Psoas muscle (tissue), 8 donors: ENCODE data around the gene PRSS57. TPM values are rescaled to one million over a fixed set of nuclear protein-coding genes. Genes with fewer than 3 reads are reported as not detected.
A peak's percentile ranks its signal among the peaks of the same experiment; 100 is the strongest.

Experiments
- ATAC-seq, 4 donors: fragments of 200-7000 bp; cut with Tn5 transposase; one replicate each; pipeline ENCODE4 v1.9.1; 2020; ENCODE audit warnings: moderate library complexity in 3 of 4, mild to moderate bottlenecking in 2 of 4
- DNase-seq, 2 donors: peaks; one replicate each; pipeline ENCODE4 v3.0.0-alpha.2; 2020
- H3K27ac ChIP-seq: fragments of 200-600 bp; one replicate; pipeline ENCODE4 v1.8.0; 2022
- H3K27me3 ChIP-seq, 3 donors: fragments of 200-600 bp in 1 of 3; one replicate each; pipeline versions ENCODE4 v1.6.1 to v1.8.0; 2013 to 2022; ENCODE audit warnings: low read length in 2 of 3, mild to moderate bottlenecking in 2 of 3, moderate library complexity in 1 of 3; ENCODE audit not compliant: insufficient read depth in 3 of 3
- H3K36me3 ChIP-seq, 2 donors: fragments of 200-600 bp in 1 of 2; one replicate each; pipeline versions ENCODE4 v1.6.1 to v1.8.0; 2013 to 2022; ENCODE audit warnings: low read depth in 1 of 2, mild to moderate bottlenecking in 1 of 2, moderate library complexity in 1 of 2; ENCODE audit not compliant: insufficient read depth in 1 of 2
- H3K4me1 ChIP-seq: fragments of 200-600 bp; one replicate; pipeline ENCODE4 v1.8.0; 2022
- H3K4me3 ChIP-seq: fragments of 200-600 bp; one replicate; pipeline ENCODE4 v1.8.0; 2022; ENCODE audit warnings: mild to moderate bottlenecking
- H3K9me3 ChIP-seq: fragments of 200-600 bp; one replicate; pipeline ENCODE4 v1.8.0; 2022
- CTCF ChIP-seq: fragments of 200-600 bp; IDR thresholded peaks from one replicate; pipeline ENCODE4 v1.8.0; 2022; ENCODE audit warnings: antibody characterized with exemption
- WGBS, 3 donors: extraction: QIAGEN DNeasy Blood & Tissue Kit; methylation state at CpG; one replicate each; pipeline versions ENCODE4 v1.1.6 to v1.1.7; 2013; 5-methylcytosine and 5-hydroxymethylcytosine counted together
- intact Hi-C, 2 donors: fragments of 100-400 bp; cut with DNase I; formaldehyde crosslinking; loops; one replicate each; pipeline versions ENCODE4 v1.11.0 to v1.14.2; 2022
- polyA plus RNA-seq, 3 donors: library from polyadenylated mRNA; stranded (reverse); fragments of 200-250 nt; gene quantifications; one replicate each; pipeline ENCODE4 v1.2.3, GENCODE V29; 2013
- total RNA-seq, 4 donors: library from RNA; stranded (reverse); fragmentation: NEBNext Ultra II Directional in 2 of 4; extraction: Animal tissue kit (Norgen Biotek cat#: 25700) in 2 of 4; gene quantifications; one replicate each; pipeline versions ENCODE4 v1.2.1 to v1.2.4, GENCODE V29; 2021 to 2023
- donor health status: healthy with polysubstance abuse.
- donor health status: DM: no; HTN: no; CAD: no; lungs with moderate emphysema.
- donor health status: Bipolar disorder and iron deficiency.
- donor health status: healthy.
- donor health status: DM: yes; HTN: yes; CAD: no.
- donor health status: DM: no; HTN: no; CAD: no.
- donor health status: DM: no; HTN: no; CAD: no.
- donor health status: DM: yes; HTN: yes; CAD: no.

Gene PRSS57
- total and polyA plus RNA-seq, 7 donors, result 0.05 to 0.25 TPM; not detected in 5

DNA sequence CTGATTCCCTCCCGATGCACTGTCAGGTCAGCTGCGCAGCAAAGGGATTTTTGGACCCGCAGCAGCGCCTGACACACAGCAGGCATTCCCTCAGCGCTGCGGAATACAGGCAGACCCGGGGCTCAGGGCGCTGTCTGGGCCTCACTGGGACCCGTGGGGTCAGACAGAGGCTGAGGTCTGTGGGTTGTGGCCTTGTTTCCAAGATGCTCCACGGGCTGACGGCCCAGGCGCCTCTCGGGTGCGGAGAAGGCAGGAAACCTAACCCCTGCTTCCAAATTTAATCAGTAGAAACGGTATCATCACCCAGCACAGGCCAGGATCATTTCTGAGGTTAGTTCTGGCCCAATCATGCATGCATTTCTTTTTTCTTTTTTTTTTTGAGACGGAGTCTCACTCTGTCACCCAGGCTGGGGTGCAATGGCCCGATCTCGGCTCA, 31.6 kb downstream of the PRSS57 start:
- peak in 2 of 4 donors; percentile 30 to 39 for ATAC-seq
- intact Hi-C loops, result loop anchor here in 1 of 2 donors (2.0 kb wide), 1 partner anchor 71 kb away; no protein-coding TSS in a partner anchor
- Histone ChIP-seq H3K27ac (peak overlapping the region; percentile 89), H3K27me3 (no peaks in the 10 kb centered on the region), H3K36me3 (no peaks in the 10 kb centered on the region), H3K9me3 (no peaks in the 10 kb centered on the region), H3K4me1 (peaks cover 45% of the 10 kb centered on the region), H3K4me3 (peak overlapping the region; percentile 100)
- TF ChIP-seq CTCF, result no peak
- DNase-seq, result no peak
- 28 to 31% (median 28%) methylated on average over 18 of the region's 18 CpGs for WGBS, 3 donors

DNA sequence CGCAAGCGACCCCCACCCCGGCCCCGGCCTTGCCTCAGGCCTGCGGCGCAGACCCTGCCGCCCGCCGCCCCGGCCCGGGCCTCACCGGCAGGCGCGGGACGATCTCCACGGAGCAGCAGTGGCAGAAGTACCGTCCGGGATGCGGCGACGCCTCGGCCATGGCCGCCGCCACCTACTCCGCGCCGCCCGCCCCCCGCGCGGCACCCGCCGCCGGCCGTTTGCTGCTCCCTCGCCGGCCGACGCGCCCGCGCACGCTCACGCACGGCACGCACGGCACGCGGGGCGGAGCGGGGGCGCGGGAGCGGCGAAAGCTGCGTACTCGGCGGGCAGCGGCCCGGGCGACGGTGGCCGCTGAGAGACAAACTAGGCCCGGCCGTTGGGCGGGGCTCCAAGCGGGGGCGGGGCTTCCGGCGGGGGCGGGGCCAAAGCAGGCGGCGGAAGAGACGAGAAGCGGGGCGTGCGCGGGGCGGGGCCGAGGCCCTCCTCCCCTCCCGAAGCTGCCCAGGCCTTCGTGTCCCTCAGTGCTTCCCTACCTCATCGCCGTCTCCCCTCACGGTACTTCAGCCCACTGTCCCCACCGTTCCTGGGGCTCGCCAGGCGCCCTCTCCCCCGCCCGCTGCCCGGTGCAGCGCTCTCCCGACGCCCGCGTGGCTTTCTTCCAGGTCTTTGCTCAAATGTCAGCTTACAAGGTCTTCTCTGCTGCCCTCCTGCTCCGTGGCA, 32.1 kb downstream of the PRSS57 start, which contains the start of gene RNF126:
TSS of gene RNF126 (minus strand) at position 253 of the 720 bp plus-strand sequence. CDS start at position 160, 93 bp downstream.
- intact Hi-C loops, result no loop called here
- H3K4me1 ChIP-seq, result peaks cover 51% of the 10 kb centered on the region

GRCh38 chr19:662207-662961, 32.9 kb downstream of the PRSS57 start:
- 0 to 1% (median 1%) methylated on average over 67 to 81 of the region's 81 CpGs for WGBS, 3 donors
- H3K27me3 ChIP-seq, result no peaks in the 10 kb centered on the region
- peaks cover 57% of the 10 kb centered on the region for H3K4me1 ChIP-seq
- peak in 1 of 4 donors; percentile 1 for ATAC-seq
- peak; percentile 33 to 71 for DNase-seq
- peak overlapping the region; percentile 91 for H3K27ac ChIP-seq
- no peak for TF ChIP-seq CTCF
- H3K9me3 ChIP-seq, result no peaks in the 10 kb centered on the region
- H3K36me3 ChIP-seq, result no peaks in the 10 kb centered on the region
- intact Hi-C loops, result no loop called here
- H3K4me3 ChIP-seq, result peak overlapping the region; percentile 100

More for the DNA sequence above, 32.1 kb downstream of the PRSS57 start, which contains the start of gene RNF126:
- H3K27ac ChIP-seq, result peak within 1 kb of the TSS; percentile 91
- ATAC-seq, result peak; percentile 85 to 89 (median 88)
- 0 to 1% (median 0%) methylated on average over 47 to 97 of the region's 97 CpGs for WGBS, 3 donors
- peak; percentile 96 for DNase-seq
- H3K9me3 ChIP-seq, result no peaks in the 10 kb centered on the region
- no peaks in the 10 kb centered on the region for H3K27me3 ChIP-seq
- no peak for TF ChIP-seq CTCF
- no peaks in the 10 kb centered on the region for H3K36me3 ChIP-seq
- H3K4me3 ChIP-seq, result peak within 1 kb of the TSS; percentile 100

DNA sequence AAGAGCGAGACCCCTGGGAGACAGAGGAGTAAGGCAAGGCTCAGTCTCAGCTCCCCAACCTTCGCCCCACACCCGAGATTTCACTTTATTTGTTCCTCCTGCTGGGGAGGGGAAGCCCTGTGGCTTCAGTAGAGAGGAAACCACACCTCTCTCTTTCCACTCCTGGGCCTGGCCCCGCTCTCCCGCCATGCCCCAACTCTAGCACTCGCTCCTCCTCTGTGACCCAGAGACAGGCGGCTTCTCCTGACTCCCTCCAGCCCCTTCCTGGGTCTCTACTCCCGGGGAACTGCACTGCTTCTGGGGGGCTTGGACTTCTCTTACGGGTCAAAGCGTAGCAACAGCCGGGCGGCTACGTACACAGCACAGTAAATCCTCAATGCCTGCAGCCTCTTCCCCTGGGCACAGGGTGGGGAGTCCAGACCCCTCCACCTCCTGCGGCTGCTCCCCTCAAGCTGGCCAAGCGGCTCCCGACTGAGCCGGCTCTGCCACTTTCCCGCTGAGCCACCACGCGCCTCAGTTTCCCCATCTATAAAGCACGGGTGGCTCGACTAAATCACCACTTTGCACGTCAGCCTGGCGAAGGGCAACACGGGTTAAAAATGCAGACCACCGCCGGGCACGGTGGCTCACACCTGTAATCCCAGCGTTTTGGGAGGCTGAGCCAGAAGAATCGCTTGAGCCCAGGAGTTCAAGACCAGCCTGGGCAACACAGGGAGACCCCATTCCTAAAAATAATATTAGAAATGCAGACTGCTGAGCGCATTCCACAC, 33.6 kb downstream of the PRSS57 start:
- Histone ChIP-seq H3K27ac (peak overlapping the region; percentile 91), H3K9me3 (no peaks in the 10 kb centered on the region), H3K4me3 (peak overlapping the region; percentile 100), H3K27me3 (no peaks in the 10 kb centered on the region), H3K4me1 (peaks cover 63% of the 10 kb centered on the region), H3K36me3 (no peaks in the 10 kb centered on the region)
- ATAC-seq, result no peak
- TF ChIP-seq CTCF, result no peak
- no peak for DNase-seq
- intact Hi-C loops, result no loop called here
- WGBS, 3 donors, result 15 to 22% (median 15%) methylated on average over 31 of the region's 31 CpGs
